ENCODE data around the gene ZNF300.
"Not testable (repeated sequence)": the region's sequence is repeated elsewhere in the genome, so short reads cannot be mapped to it uniquely, and the experiment has no call there.

ZNF300 gene

DNA sequence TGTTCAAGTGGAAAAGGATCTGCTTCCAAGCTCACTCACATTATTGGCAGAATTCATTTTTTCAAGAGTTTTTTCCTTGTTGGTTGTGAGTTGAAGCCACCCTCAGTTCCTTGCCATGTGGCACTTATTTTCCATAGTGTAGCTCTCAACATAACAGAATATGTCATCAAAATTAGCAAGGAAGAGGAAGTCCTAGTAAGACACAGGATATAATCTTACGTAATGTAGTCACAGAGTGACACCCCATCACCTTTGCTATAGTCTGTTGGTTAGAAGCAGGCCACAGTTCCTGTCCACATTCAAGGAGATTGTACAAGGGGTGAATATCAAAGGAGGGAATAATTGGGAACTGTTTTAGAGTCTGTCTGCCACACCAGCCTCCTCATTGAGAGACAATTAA is 42.7 kb downstream of the ZNF300 start:
- Histone ChIP-seq H3K4me1 (ENCODE audit: control insufficient read depth in 2 of 2, insufficient read depth in 1 of 2, low read depth in 1 of 2, low read length in 2 of 2) (no peaks in the 10 kb centered on the region), H3K23ac (ENCODE audit: low read depth, low read length, poor library complexity) (no peak overlapping the region), H3K9ac (ENCODE audit: low read depth, low read length, poor library complexity) (no peak overlapping the region), H2AK5ac (ENCODE audit: low read depth, low read length) (no peak overlapping the region), H2BK5ac (ENCODE audit: low read length) (no peak overlapping the region), H3K36me3 (replicated peaks in 1 of 2; ENCODE audit: control insufficient read depth in 2 of 2, insufficient read depth in 2 of 2, low read length in 2 of 2) (no peaks in the 10 kb centered on the region), H3K27ac (replicated peaks; ENCODE audit: low read length) (no peak overlapping the region), H4K8ac (ENCODE audit: low read depth, low read length) (no peak overlapping the region), H3K4me2 (ENCODE audit: insufficient read depth, low read length, poor library complexity, severe bottlenecking) (no peak overlapping the region), H4K91ac (ENCODE audit: low read depth, low read length, poor library complexity) (no peak overlapping the region), H2BK15ac (ENCODE audit: low read length) (no peak overlapping the region), H3K4ac (ENCODE audit: low read length) (no peak overlapping the region), H3K14ac (ENCODE audit: low read length) (no peak overlapping the region), H2BK120ac (ENCODE audit: low read depth, low read length) (no peak overlapping the region), H2AFZ (ENCODE audit: low read length) (no peak overlapping the region), H2BK12ac (ENCODE audit: low read length) (no peak overlapping the region), H3K9me3 (replicated peaks in 1 of 2; ENCODE audit: control insufficient read depth in 2 of 2, insufficient read depth in 1 of 2, low read depth in 1 of 2, low read length in 2 of 2) (peaks cover 0 to 2% of the 10 kb centered on the region in 2 donors), H3K18ac (ENCODE audit: low read length) (no peak overlapping the region), H3K4me3 (ENCODE audit: low read length in 2 of 2) (no peak overlapping the region), H3K79me1 (ENCODE audit: low read depth, low read length) (no peaks in the 10 kb centered on the region), H3K27me3 (ENCODE audit: control insufficient read depth in 3 of 3, insufficient read depth in 3 of 3, low read depth in 1 of 3, low read length in 3 of 3) (no peaks in the 10 kb centered on the region)
- no peak for DNase-seq (ENCODE audit: low spot score)
- no CpG with 5 or more reads among the region's 1 CpG for WGBS, 2 donors (ENCODE audit: extremely low coverage in 2 of 2, insufficient read length in 2 of 2, insufficient replicate concordance in 1 of 2)

DNA sequence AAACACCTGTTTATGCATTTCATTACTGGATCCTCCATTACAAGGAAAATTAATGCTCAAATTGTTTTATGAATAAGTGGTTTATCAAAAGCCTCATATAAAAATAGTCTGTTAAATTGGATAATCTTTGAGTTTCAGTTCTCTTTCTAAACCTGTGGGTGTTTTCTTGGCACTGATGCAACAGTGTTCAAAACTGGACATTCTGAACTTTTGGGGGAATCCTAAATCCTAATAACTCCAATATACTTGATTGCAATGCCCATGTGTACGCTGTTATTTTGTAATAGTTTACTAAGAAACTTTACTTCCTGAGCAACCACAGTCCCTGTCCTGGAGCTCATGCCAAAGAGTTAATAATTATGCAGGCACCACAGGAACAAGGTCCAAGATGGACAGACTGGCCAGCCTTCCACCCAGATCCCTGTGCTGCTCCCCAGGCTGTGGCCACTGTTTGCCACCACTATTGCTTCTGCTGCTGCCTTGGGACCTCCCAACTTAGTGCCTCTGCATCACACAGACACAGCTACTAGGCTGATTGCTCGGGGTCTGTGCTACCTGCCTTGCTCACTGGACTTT is 44.4 kb downstream of the ZNF300 start:
- H2AK5ac ChIP-seq (ENCODE audit: low read depth, low read length) = no peak overlapping the region
- WGBS, 2 donors (ENCODE audit: extremely low coverage in 2 of 2, insufficient read length in 2 of 2, insufficient replicate concordance in 1 of 2) = no CpG with 5 or more reads among the region's 2 CpGs
- H3K4ac ChIP-seq (ENCODE audit: low read length) = no peak overlapping the region
- no peak overlapping the region for H3K18ac ChIP-seq (ENCODE audit: low read length)
- no peak overlapping the region for H2BK5ac ChIP-seq (ENCODE audit: low read length)
- no peak overlapping the region for H4K91ac ChIP-seq (ENCODE audit: low read depth, low read length, poor library complexity)
- H3K4me2 ChIP-seq (ENCODE audit: insufficient read depth, low read length, poor library complexity, severe bottlenecking) = no peak overlapping the region
- no peaks in the 10 kb centered on the region for H3K4me1 ChIP-seq (ENCODE audit: control insufficient read depth in 2 of 2, insufficient read depth in 1 of 2, low read depth in 1 of 2, low read length in 2 of 2)
- H2AFZ ChIP-seq (ENCODE audit: low read length) = no peak overlapping the region
- H2BK12ac ChIP-seq (ENCODE audit: low read length) = no peak overlapping the region
- no peaks in the 10 kb centered on the region for H3K79me1 ChIP-seq (ENCODE audit: low read depth, low read length)
- H3K36me3 ChIP-seq (replicated peaks in 1 of 2; ENCODE audit: control insufficient read depth in 2 of 2, insufficient read depth in 2 of 2, low read length in 2 of 2) = no peaks in the 10 kb centered on the region
- no peak overlapping the region for H3K27ac ChIP-seq (replicated peaks; ENCODE audit: low read length)
- no peak overlapping the region for H4K8ac ChIP-seq (ENCODE audit: low read depth, low read length)
- no peak overlapping the region for H3K9ac ChIP-seq (ENCODE audit: low read depth, low read length, poor library complexity)
- DNase-seq (ENCODE audit: low spot score) = no peak
- no peaks in the 10 kb centered on the region for H3K9me3 ChIP-seq (replicated peaks in 1 of 2; ENCODE audit: control insufficient read depth in 2 of 2, insufficient read depth in 1 of 2, low read depth in 1 of 2, low read length in 2 of 2)
- no peak overlapping the region for H3K23ac ChIP-seq (ENCODE audit: low read depth, low read length, poor library complexity)
- H2BK120ac ChIP-seq (ENCODE audit: low read depth, low read length) = no peak overlapping the region
- H3K27me3 ChIP-seq (ENCODE audit: control insufficient read depth in 3 of 3, insufficient read depth in 3 of 3, low read depth in 1 of 3, low read length in 3 of 3) = no peaks in the 10 kb centered on the region
- no peak overlapping the region for H2BK15ac ChIP-seq (ENCODE audit: low read length)
- no peak overlapping the region for H3K14ac ChIP-seq (ENCODE audit: low read length)
- H3K4me3 ChIP-seq (ENCODE audit: low read length in 2 of 2) = no peak overlapping the region

DNA sequence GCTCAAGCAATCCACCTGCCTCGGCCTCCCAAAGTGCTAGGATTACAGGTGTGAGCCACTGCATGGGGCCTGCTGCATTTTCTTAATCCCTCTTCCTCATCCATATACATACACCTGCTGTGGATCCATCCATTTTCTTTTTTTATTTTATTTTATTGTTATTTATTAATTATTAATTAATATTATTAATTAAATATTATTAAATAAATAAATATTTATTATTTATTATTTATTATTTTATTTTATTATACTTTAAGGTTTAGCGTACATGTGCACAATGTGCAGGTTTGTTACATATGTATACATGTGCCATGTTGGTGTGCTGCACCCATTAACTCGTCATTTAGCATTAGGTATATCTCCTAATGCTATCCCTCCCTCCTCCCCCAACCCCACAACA is 48.1 kb downstream of the ZNF300 start:
- H2AFZ ChIP-seq (ENCODE audit: low read length); H3K4ac ChIP-seq (ENCODE audit: low read length); H3K4me2 ChIP-seq (ENCODE audit: insufficient read depth, low read length, poor library complexity, severe bottlenecking); H3K4me1 ChIP-seq (ENCODE audit: control insufficient read depth in 2 of 2, insufficient read depth in 1 of 2, low read depth in 1 of 2, low read length in 2 of 2); H3K9ac ChIP-seq (ENCODE audit: low read depth, low read length, poor library complexity); H3K9me3 ChIP-seq (replicated peaks in 1 of 2; ENCODE audit: control insufficient read depth in 2 of 2, insufficient read depth in 1 of 2, low read depth in 1 of 2, low read length in 2 of 2); H3K4me3 ChIP-seq (ENCODE audit: low read length in 2 of 2); H3K23ac ChIP-seq (ENCODE audit: low read depth, low read length, poor library complexity); H3K27ac ChIP-seq (replicated peaks; ENCODE audit: low read length); H3K18ac ChIP-seq (ENCODE audit: low read length); DNase-seq (ENCODE audit: low spot score); H3K36me3 ChIP-seq (replicated peaks in 1 of 2; ENCODE audit: control insufficient read depth in 2 of 2, insufficient read depth in 2 of 2, low read length in 2 of 2); H3K14ac ChIP-seq (ENCODE audit: low read length); H4K91ac ChIP-seq (ENCODE audit: low read depth, low read length, poor library complexity); H4K8ac ChIP-seq (ENCODE audit: low read depth, low read length); H2BK15ac ChIP-seq (ENCODE audit: low read length); H3K79me1 ChIP-seq (ENCODE audit: low read depth, low read length); H3K27me3 ChIP-seq (ENCODE audit: control insufficient read depth in 3 of 3, insufficient read depth in 3 of 3, low read depth in 1 of 3, low read length in 3 of 3); H2AK5ac ChIP-seq (ENCODE audit: low read depth, low read length); H2BK5ac ChIP-seq (ENCODE audit: low read length); H2BK120ac ChIP-seq (ENCODE audit: low read depth, low read length); H2BK12ac ChIP-seq (ENCODE audit: low read length): not testable (repeated sequence)
- no CpG with 5 or more reads among the region's 3 CpGs for WGBS, 2 donors (ENCODE audit: extremely low coverage in 2 of 2, insufficient read length in 2 of 2, insufficient replicate concordance in 1 of 2)

DNA sequence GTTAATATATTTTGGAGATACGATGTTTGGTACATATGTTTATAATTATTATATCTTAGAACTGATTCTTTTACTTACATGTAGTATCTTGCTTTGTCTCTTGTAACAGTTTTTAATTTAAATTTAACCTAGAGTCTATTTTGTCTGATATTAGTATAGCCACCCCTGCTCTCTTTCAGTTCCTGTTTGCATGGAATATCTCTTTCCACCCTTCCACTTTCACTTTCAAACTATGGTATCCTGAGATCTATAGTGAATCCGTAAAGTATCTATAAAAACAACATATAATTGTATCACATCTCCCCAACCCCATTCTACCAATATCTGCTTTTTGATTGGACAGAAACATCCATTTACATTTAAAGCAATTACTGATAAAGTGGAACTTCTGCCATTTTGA is 51.2 kb downstream of the ZNF300 start:
- Histone ChIP-seq H3K79me1 (ENCODE audit: low read depth, low read length) (no peaks in the 10 kb centered on the region), H3K27me3 (ENCODE audit: control insufficient read depth in 3 of 3, insufficient read depth in 3 of 3, low read depth in 1 of 3, low read length in 3 of 3) (peaks cover 0 to 6% (median 2%) of the 10 kb centered on the region in 3 experiments), H3K14ac (ENCODE audit: low read length) (no peak overlapping the region), H3K36me3 (replicated peaks in 1 of 2; ENCODE audit: control insufficient read depth in 2 of 2, insufficient read depth in 2 of 2, low read length in 2 of 2) (no peaks in the 10 kb centered on the region), H2BK120ac (ENCODE audit: low read depth, low read length) (no peak overlapping the region), H3K23ac (ENCODE audit: low read depth, low read length, poor library complexity) (no peak overlapping the region), H3K4ac (ENCODE audit: low read length) (no peak overlapping the region), H3K18ac (ENCODE audit: low read length) (no peak overlapping the region), H3K4me1 (ENCODE audit: control insufficient read depth in 2 of 2, insufficient read depth in 1 of 2, low read depth in 1 of 2, low read length in 2 of 2) (peaks cover 0 to 3% of the 10 kb centered on the region in 2 donors), H2AFZ (ENCODE audit: low read length) (no peak overlapping the region), H3K4me2 (ENCODE audit: insufficient read depth, low read length, poor library complexity, severe bottlenecking) (no peak overlapping the region), H3K27ac (replicated peaks; ENCODE audit: low read length) (no peak overlapping the region), H3K4me3 (ENCODE audit: low read length in 2 of 2) (no peak overlapping the region), H4K91ac (ENCODE audit: low read depth, low read length, poor library complexity) (no peak overlapping the region), H3K9me3 (replicated peaks in 1 of 2; ENCODE audit: control insufficient read depth in 2 of 2, insufficient read depth in 1 of 2, low read depth in 1 of 2, low read length in 2 of 2) (no peaks in the 10 kb centered on the region), H3K9ac (ENCODE audit: low read depth, low read length, poor library complexity) (no peak overlapping the region), H2BK12ac (ENCODE audit: low read length) (no peak overlapping the region), H2BK15ac (ENCODE audit: low read length) (no peak overlapping the region), H2AK5ac (ENCODE audit: low read depth, low read length) (no peak overlapping the region), H2BK5ac (ENCODE audit: low read length) (no peak overlapping the region), H4K8ac (ENCODE audit: low read depth, low read length) (no peak overlapping the region)
- no peak for DNase-seq (ENCODE audit: low spot score)
- whole genome bisulfite sequencing, 2 donors (ENCODE audit: extremely low coverage in 2 of 2, insufficient read length in 2 of 2, insufficient replicate concordance in 1 of 2) = no CpG with 5 or more reads among the region's 2 CpGs

All from neuronal stem cell (in vitro differentiated cells).